Hepatocyte (in vitro differentiated cells): Measurements from ENCODE around the gene BSN. TPM values are rescaled to one million over a fixed set of nuclear protein-coding genes. Genes with fewer than 3 reads are reported as not detected.

Experiments
- DNase-seq: peaks from one replicate; pipeline ENCODE4 v3.0.0-alpha.2; 2016; ENCODE audit warnings: low spot score
- H2AFZ ChIP-seq: fragments of 200-600 bp; sonication (generic); 2 replicates; pipeline ENCODE4 v1.6.0; 2016; ENCODE audit warnings: antibody characterized with exemption, mild to moderate bottlenecking
- H3K27ac ChIP-seq: fragments of 200-600 bp; sonication (generic); 2 replicates; pipeline ENCODE4 v1.5.1; 2016; ENCODE audit warnings: mild to moderate bottlenecking
- H3K27me3 ChIP-seq: fragments of 200-600 bp; sonication (generic); 2 replicates; pipeline ENCODE4 v1.6.1; 2016
- H3K36me3 ChIP-seq: fragments of 200-600 bp; sonication (generic); replicated peaks from 2 replicates; pipeline ENCODE4 v1.5.1; 2016; ENCODE audit warnings: low read depth; ENCODE audit not compliant: insufficient read depth
- H3K4me1 ChIP-seq: fragments of 200-600 bp; sonication (generic); 2 replicates; pipeline ENCODE4 v1.5.1; 2016; ENCODE audit warnings: mild to moderate bottlenecking, moderate library complexity; ENCODE audit not compliant: insufficient read depth
- H3K4me2 ChIP-seq: fragments of 200-600 bp; sonication (generic); 2 replicates; pipeline ENCODE4 v1.6.0; 2016
- H3K4me3 ChIP-seq: fragments of 200-600 bp; sonication (generic); 2 replicates; pipeline ENCODE4 v1.5.1; 2016; ENCODE audit warnings: mild to moderate bottlenecking
- H3K79me2 ChIP-seq: fragments of 200-600 bp; sonication (generic); 2 replicates; pipeline ENCODE4 v1.6.0; 2017; ENCODE audit warnings: mild to moderate bottlenecking
- H3K9me2 ChIP-seq: fragments of 200-600 bp; sonication (generic); replicated peaks from 2 replicates; pipeline ENCODE4 v1.6.0; 2017; ENCODE audit warnings: mild to moderate bottlenecking; ENCODE audit not compliant: insufficient read depth
- H3K9me3 ChIP-seq: fragments of 200-600 bp; sonication (generic); 2 replicates; pipeline ENCODE4 v1.5.1; 2016; ENCODE audit warnings: low read depth, mild to moderate bottlenecking
- H4K20me1 ChIP-seq: fragments of 200-600 bp; sonication (generic); 2 replicates; pipeline ENCODE4 v1.6.0; 2016; ENCODE audit warnings: mild to moderate bottlenecking; ENCODE audit not compliant: insufficient read depth, poor library complexity, severe bottlenecking
- EZH2 ChIP-seq: fragments of 200-600 bp; sonication (generic); IDR thresholded peaks from 2 replicates; pipeline ENCODE4 v1.6.1; 2016; ENCODE audit warnings: antibody characterized with exemption, mild to moderate bottlenecking, borderline replicate concordance
- EZH2phosphoT487 ChIP-seq: fragments of 200-600 bp; sonication (generic); IDR thresholded peaks from one replicate; pipeline ENCODE4 v1.6.1; 2018; ENCODE audit warnings: antibody characterized with exemption, mild to moderate bottlenecking, low read depth, moderate library complexity; ENCODE audit not compliant: unreplicated experiment, severe bottlenecking
- WGBS: methylation state at CpG from one replicate; pipeline ENCODE4 v1.1.6; 2016; ENCODE audit warnings: low lambda C conversion rate; ENCODE audit errors: missing lambda C conversion rate; 5-methylcytosine and 5-hydroxymethylcytosine counted together
- polyA plus RNA-seq: library from polyadenylated mRNA; unstranded; fragments of >200 nt; fragmentation: Nextera tagmentation; extraction: Ambion mirVana; gene quantifications from 2 replicates; pipeline ENCODE4 v1.2.1, GENCODE V29; 2016
- total RNA-seq: library from RNA; depleted of rRNA; stranded (reverse); fragments of >200 nt; gene quantifications from 2 replicates; pipeline ENCODE4 v1.2.3, GENCODE V29; 2014
- TF ChIP-seq, protein P1 (sequence below): fragments of 200-600 bp; sonication (generic); IDR thresholded peaks from 2 replicates; pipeline ENCODE4 v1.5.1; 2016; ENCODE audit warnings: antibody characterized with exemption, mild to moderate bottlenecking; ENCODE audit not compliant: poor library complexity

BSN gene
- total and polyA plus RNA-seq, 2 experiments from 2014 or later = 0.37 to 0.44 TPM

DNA sequence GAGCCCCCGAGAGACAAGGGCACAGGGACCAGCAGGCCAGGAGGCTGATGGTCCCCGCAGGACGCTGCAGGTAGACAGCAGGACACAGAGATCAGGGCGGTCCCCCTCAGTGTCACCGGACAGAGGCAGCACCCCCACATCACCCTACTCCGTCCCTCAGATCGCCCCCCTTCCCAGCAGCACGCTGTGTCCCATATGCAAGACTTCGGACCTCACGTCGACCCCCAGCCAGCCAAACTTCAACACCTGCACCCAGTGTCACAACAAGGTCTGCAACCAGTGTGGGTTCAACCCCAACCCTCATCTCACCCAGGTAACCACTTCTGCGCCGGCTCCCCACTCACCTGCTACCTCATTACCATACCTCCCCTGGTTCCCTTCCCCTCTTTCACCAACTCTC, 70.8 kb downstream of the BSN start:
- no peak for TF ChIP-seq EZH2
- no peak for TF ChIP-seq EZH2phosphoT487
- TF ChIP-seq, protein P1, sequence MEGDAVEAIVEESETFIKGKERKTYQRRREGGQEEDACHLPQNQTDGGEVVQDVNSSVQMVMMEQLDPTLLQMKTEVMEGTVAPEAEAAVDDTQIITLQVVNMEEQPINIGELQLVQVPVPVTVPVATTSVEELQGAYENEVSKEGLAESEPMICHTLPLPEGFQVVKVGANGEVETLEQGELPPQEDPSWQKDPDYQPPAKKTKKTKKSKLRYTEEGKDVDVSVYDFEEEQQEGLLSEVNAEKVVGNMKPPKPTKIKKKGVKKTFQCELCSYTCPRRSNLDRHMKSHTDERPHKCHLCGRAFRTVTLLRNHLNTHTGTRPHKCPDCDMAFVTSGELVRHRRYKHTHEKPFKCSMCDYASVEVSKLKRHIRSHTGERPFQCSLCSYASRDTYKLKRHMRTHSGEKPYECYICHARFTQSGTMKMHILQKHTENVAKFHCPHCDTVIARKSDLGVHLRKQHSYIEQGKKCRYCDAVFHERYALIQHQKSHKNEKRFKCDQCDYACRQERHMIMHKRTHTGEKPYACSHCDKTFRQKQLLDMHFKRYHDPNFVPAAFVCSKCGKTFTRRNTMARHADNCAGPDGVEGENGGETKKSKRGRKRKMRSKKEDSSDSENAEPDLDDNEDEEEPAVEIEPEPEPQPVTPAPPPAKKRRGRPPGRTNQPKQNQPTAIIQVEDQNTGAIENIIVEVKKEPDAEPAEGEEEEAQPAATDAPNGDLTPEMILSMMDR = no peak
- H3K4me3 ChIP-seq = no peak overlapping the region
- H2AFZ ChIP-seq = no peak overlapping the region
- no peak overlapping the region for H3K27ac ChIP-seq
- H3K4me2 ChIP-seq = no peak overlapping the region
- H3K27me3 ChIP-seq = no peaks in the 10 kb centered on the region
- H3K4me1 ChIP-seq = no peaks in the 10 kb centered on the region
- 96% methylated on average over 13 of the region's 13 CpGs for WGBS
- no peaks in the 10 kb centered on the region for H3K36me3 ChIP-seq
- no peaks in the 10 kb centered on the region for H3K79me2 ChIP-seq
- H3K9me3 ChIP-seq = no peaks in the 10 kb centered on the region
- no peak for DNase-seq
- H3K9me2 ChIP-seq = no peaks in the 10 kb centered on the region
- H4K20me1 ChIP-seq = no peaks in the 10 kb centered on the region

DNA sequence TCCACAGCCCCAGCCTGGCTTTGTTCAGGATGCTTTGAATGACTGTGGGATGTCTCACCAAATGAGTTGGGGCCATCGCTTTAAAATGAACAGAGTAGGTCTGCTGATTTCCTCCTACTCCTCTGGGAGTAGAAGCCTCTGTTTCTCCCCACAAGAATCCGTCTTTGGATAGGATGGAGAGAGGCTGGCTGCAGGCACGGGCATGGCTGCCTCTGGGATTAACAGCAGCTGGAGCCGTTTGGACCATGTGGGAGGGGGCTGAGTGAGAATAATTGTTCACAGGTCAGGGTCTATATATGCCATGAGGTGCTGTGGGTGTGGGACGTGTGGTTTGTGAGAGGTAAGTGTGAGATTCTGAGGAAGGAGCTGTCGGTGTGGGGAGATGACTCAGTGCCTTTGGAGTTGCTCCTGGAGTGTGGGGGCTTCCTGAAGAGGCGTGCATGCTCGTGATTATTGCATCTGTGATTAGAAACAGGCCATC, 71.9 kb downstream of the BSN start:
- no peak for TF ChIP-seq EZH2
- TF ChIP-seq, protein P1 = no peak
- no peak for TF ChIP-seq EZH2phosphoT487
- Histone ChIP-seq H3K36me3 (no peaks in the 10 kb centered on the region), H3K79me2 (no peaks in the 10 kb centered on the region), H2AFZ (no peak overlapping the region), H3K4me3 (no peak overlapping the region), H3K4me2 (no peak overlapping the region), H3K27ac (no peak overlapping the region), H3K4me1 (no peaks in the 10 kb centered on the region), H3K9me3 (no peaks in the 10 kb centered on the region), H3K9me2 (no peaks in the 10 kb centered on the region), H3K27me3 (no peaks in the 10 kb centered on the region), H4K20me1 (no peaks in the 10 kb centered on the region)
- WGBS = 63% methylated on average over 8 of the region's 8 CpGs
- no peak for DNase-seq

DNA sequence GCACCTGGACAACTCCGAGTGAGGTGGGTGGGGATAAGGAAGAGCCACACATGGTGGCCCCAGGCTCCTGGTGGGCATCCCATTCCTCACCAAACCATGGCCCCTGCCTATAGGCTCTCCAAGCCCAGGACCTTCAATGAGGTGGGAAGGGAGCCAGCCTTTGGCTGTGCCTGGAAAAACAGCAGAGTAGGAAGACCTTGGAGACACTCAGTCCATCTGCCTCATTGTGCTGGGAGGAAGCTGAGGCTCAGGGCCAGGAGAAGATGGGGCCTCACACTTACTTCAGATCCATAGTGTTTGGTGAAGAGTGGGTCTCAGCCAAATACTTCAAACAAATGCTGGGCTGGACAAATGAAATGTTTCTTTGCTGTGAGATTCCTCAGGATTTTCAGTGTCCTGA, 72.5 kb downstream of the BSN start:
- no peaks in the 10 kb centered on the region for H3K4me1 ChIP-seq
- no peaks in the 10 kb centered on the region for H3K9me3 ChIP-seq
- no peak for DNase-seq
- H4K20me1 ChIP-seq = no peaks in the 10 kb centered on the region
- no peak overlapping the region for H3K4me3 ChIP-seq
- H3K79me2 ChIP-seq = no peaks in the 10 kb centered on the region
- TF ChIP-seq EZH2 (no peak), EZH2phosphoT487 (no peak)
- TF ChIP-seq, protein P1 = no peak
- no peaks in the 10 kb centered on the region for H3K9me2 ChIP-seq
- no peaks in the 10 kb centered on the region for H3K36me3 ChIP-seq
- H3K27ac ChIP-seq = no peak overlapping the region
- no peak overlapping the region for H3K4me2 ChIP-seq
- WGBS = 89% methylated on average over 1 of the region's 1 CpG
- no peaks in the 10 kb centered on the region for H3K27me3 ChIP-seq
- no peak overlapping the region for H2AFZ ChIP-seq

DNA sequence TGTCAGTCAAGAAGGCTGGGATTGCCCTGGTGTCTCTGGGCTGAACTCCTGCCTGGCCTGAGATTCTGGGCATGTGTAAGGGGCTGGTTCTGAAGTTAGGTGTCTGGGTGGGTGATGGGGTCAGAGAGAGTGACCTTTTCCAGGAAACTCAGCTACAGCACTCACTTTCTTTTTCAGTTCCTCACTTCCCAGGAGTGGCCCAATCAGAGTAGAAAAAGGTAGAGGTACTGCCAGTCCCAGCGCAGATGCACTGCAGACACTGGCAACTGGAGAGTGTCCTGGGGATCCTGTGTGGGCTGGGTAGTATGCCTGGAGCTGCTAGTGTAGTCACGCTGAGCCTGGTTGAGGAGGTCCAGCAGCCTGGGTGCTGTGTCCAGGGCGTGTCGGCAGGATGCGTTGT, 73.4 kb downstream of the BSN start:
- 82% methylated on average over 5 of the region's 5 CpGs for WGBS
- DNase-seq = no peak
- Histone ChIP-seq H3K27ac (no peak overlapping the region), H4K20me1 (no peaks in the 10 kb centered on the region), H3K36me3 (no peaks in the 10 kb centered on the region), H3K9me3 (no peaks in the 10 kb centered on the region), H3K27me3 (no peaks in the 10 kb centered on the region), H2AFZ (no peak overlapping the region), H3K79me2 (no peaks in the 10 kb centered on the region), H3K4me3 (no peak overlapping the region), H3K4me2 (no peak overlapping the region), H3K4me1 (no peaks in the 10 kb centered on the region), H3K9me2 (no peaks in the 10 kb centered on the region)
- TF ChIP-seq EZH2 (no peak), EZH2phosphoT487 (no peak)
- TF ChIP-seq, protein P1 = no peak
